ENCODE data around the gene OR56A3.

- no peak for TF ChIP-seq CTCF (IDR thresholded peaks at IDR 0.05)
- TF ChIP-seq POLR2A (IDR thresholded peaks at IDR 0.05) = no peak
Observed at GRCh38 chr11:5973530-5973929, 31.5 kb downstream of the OR56A3 start.
